ENCODE results near the gene OR8B3.

OR8B3 gene

GRCh38 chr11:124359566-124359965, 39.3 kb downstream of the OR8B3 start:
- H3K4me3 ChIP-seq (ENCODE audit: low read depth, low read length): no peak overlapping the region
- no peak for DNase-seq (ENCODE audit: low read depth)
- TF ChIP-seq CTCF (conservative IDR thresholded peaks at IDR 0.05; ENCODE audit: low read depth, low read length): no peak

DNA sequence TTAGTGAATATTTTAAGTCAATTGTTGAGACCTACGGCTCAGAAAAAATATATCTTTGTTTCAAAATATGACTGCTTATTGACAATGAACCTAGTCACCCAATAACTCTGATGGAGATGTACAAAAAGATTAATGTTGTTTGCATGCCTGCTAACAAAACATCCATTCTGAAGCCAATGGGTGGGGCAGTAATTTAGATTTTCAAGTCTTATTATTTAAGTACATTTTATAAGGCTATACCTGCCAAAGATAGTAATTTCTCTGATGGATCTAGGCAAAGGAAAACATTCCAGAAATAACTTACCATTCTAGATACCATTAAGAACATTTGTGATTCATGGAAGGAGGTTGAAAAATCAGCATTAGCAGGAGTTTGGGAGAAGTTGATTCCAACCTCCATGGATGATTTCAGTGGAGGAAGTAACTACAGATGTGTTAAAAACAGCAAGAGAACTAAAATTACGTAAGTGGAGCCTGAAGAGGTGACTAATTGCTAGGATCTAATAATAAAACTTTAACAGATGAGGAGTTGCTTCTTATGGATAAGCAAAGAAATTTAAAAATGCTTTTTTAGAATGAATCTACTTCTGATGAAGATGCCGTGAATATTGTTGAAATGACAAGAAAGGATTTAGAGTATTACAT, 52.4 kb downstream of the OR8B3 start:
- no peak for TF ChIP-seq CTCF (conservative IDR thresholded peaks at IDR 0.05; ENCODE audit: low read depth, low read length)
- H3K4me3 ChIP-seq (ENCODE audit: low read depth, low read length): no peak overlapping the region
- no peak for DNase-seq (ENCODE audit: low read depth)

All from choroid plexus epithelial cell (primary cell).